Embryonic facial prominence (tissue), 1 donor: ENCODE data around the gene HOXB4.
"Not testable (repeated sequence)": the region's sequence is repeated elsewhere in the genome, so short reads cannot be mapped to it uniquely, and the experiment has no call there.

Experiments used
- DNase-seq: peaks from one replicate; pipeline ENCODE4 v3.0.0-alpha.2; 2016; ENCODE audit errors: extremely low spot score

HOXB4 gene

GRCh38 chr17:48546924-48547807 lies 31.0 kb downstream of the HOXB4 start:
- no peak for DNase-seq

GRCh38 chr17:48546137-48546923 lies 31.8 kb downstream of the HOXB4 start:
- DNase-seq = no peak

GRCh38 chr17:48545539-48545938 lies 32.6 kb downstream of the HOXB4 start:
- DNase-seq = no peak

GRCh38 chr17:48545022-48545375 lies 33.2 kb downstream of the HOXB4 start, which contains the start of gene HOXB2:
Gene HOXB2, minus strand, starts transcription at chr17:48545109. Its CDS starts 198 bp downstream, at chr17:48544911.
- no peak for DNase-seq

GRCh38 chr17:48544349-48545021 lies 33.7 kb downstream of the HOXB4 start:
- no peak for DNase-seq

- DNase-seq = no peak
These were observed 34.2 kb downstream of the HOXB4 start for GRCh38 chr17:48543854-48544348.

GRCh38 chr17:48543107-48543853 lies 34.9 kb downstream of the HOXB4 start:
- no peak for DNase-seq

GRCh38 chr17:48542698-48543106 lies 35.4 kb downstream of the HOXB4 start:
- DNase-seq = no peak

- DNase-seq = no peak
These were observed 36.0 kb downstream of the HOXB4 start for GRCh38 chr17:48542114-48542656.

- no peak for DNase-seq
These were observed 36.5 kb downstream of the HOXB4 start for GRCh38 chr17:48541577-48542113.

GRCh38 chr17:48541036-48541576 lies 37.0 kb downstream of the HOXB4 start:
- DNase-seq = no peak

GRCh38 chr17:48540213-48540612 lies 37.9 kb downstream of the HOXB4 start:
- DNase-seq = no peak

GRCh38 chr17:48539177-48539576 lies 39.0 kb downstream of the HOXB4 start:
- no peak for DNase-seq

- DNase-seq = no peak
These were observed 40.8 kb downstream of the HOXB4 start for GRCh38 chr17:48537316-48537715.

- DNase-seq = not testable (repeated sequence)
These were observed 42.2 kb downstream of the HOXB4 start for GRCh38 chr17:48535793-48536559.

- DNase-seq = no peak
These were observed 45.9 kb downstream of the HOXB4 start for GRCh38 chr17:48532261-48532660.

- DNase-seq = no peak
These were observed 47.3 kb downstream of the HOXB4 start, which contains the start of gene HOXB1 for GRCh38 chr17:48530887-48531272. Gene HOXB1, minus strand, starts transcription at chr17:48531011. Its CDS starts 107 bp downstream, at chr17:48530904.

GRCh38 chr17:48530208-48530886 lies 47.8 kb downstream of the HOXB4 start:
- DNase-seq = no peak

- DNase-seq = no peak
These were observed 48.5 kb downstream of the HOXB4 start for GRCh38 chr17:48529683-48530009.
